ENCODE measurements around the gene USP6NL.

The USP6NL gene

DNA sequence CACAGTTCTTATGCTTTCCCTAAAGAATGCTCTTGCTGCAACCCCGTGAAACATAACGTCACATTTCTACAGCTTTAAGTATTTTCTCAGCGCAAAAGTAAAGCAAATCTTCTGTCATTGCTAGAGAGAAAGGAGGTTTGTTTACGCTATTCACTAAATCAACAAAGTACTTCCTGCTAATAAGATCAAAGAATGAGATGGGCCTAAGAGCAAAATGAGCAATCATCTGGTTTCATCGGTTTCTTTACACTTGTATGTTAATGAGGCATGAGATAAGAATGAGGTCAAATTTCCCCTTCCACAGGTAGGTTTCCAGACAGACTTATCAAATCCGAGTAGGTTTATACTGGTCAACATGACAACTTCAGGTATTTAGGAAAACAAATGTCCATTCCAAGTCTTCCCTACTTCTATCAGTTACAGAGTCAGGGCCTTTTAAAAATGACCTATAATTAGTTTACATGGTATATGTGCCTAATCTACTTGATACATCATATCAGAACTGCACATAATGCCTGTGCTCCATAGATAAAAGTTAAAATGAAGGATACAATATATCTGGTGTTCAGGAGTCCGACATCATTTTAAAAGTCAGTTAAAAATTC is 8.4 kb downstream of the USP6NL start:
- TF ChIP-seq, protein P1, sequence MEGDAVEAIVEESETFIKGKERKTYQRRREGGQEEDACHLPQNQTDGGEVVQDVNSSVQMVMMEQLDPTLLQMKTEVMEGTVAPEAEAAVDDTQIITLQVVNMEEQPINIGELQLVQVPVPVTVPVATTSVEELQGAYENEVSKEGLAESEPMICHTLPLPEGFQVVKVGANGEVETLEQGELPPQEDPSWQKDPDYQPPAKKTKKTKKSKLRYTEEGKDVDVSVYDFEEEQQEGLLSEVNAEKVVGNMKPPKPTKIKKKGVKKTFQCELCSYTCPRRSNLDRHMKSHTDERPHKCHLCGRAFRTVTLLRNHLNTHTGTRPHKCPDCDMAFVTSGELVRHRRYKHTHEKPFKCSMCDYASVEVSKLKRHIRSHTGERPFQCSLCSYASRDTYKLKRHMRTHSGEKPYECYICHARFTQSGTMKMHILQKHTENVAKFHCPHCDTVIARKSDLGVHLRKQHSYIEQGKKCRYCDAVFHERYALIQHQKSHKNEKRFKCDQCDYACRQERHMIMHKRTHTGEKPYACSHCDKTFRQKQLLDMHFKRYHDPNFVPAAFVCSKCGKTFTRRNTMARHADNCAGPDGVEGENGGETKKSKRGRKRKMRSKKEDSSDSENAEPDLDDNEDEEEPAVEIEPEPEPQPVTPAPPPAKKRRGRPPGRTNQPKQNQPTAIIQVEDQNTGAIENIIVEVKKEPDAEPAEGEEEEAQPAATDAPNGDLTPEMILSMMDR (conservative IDR thresholded peaks at IDR 0.05; ENCODE audit: control insufficient read depth, insufficient read depth, low read depth, low read length) = no peak
- DNase-seq (ENCODE audit: low read depth) = no peak
- H3K4me3 ChIP-seq (ENCODE audit: control insufficient read depth, low read depth, low read length) = no peak overlapping the region

DNA sequence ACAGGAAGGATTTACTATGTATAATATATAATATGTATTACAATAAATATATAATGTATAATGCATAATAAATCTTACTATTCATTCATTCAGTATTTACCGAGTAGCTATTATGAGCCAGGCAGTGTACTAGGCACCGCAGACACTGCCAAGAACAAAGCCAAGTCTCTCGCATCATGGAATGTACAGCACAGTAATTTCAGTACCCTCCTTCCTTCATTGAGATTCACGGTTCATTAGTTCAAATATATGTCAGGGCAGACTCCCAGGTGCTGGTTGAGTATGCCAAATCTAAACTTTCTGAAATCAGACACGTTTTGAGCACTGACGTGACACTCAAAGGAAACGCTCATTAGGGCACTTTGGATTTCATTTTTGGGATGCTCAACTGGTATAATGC is 9.1 kb downstream of the USP6NL start:
- H3K4me3 ChIP-seq (ENCODE audit: control insufficient read depth, low read depth, low read length) = no peak overlapping the region
- TF ChIP-seq, protein P1 (conservative IDR thresholded peaks at IDR 0.05; ENCODE audit: control insufficient read depth, insufficient read depth, low read depth, low read length) = no peak
- no peak for DNase-seq (ENCODE audit: low read depth)

DNA sequence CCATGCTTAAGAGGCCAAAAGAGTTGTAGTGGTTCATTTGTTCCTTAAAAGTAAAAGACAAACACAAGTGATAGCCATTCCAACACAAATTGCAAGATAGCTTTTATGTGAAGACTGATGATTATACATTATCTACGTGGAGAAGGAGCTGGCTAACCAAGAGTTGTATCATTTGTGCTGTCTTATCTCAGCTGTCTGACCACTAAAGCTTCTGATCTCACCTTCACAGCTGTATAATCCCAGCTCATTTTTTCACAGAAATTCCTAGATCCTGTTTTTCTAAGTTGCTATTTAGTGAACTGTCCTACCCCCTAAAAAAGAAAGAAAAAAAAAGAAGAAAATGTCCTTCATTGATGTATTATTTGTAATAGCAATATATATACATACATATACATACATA is 9.8 kb downstream of the USP6NL start:
- TF ChIP-seq, protein P1 (conservative IDR thresholded peaks at IDR 0.05; ENCODE audit: control insufficient read depth, insufficient read depth, low read depth, low read length) = no peak
- H3K4me3 ChIP-seq (ENCODE audit: control insufficient read depth, low read depth, low read length) = no peak overlapping the region
- DNase-seq (ENCODE audit: low read depth) = no peak

DNA sequence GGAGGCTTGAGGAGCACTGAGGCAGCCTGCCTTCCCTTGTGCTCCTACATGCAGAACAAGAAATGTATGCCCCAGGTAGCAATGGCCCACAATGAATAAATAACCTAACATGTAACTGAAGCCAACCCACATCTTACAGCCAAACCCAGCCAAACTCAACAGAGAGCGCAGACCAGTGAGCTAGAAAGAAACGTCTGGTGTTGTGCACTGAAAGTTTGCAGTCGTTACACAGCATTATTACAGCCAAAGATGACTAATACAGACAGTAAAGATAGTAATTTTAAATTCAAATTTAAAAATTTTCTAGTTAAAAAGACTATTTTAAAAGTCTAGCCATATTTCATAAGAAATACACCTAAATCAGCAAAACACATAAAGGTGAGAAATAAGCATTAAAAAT is 11.2 kb downstream of the USP6NL start:
- DNase-seq (ENCODE audit: low read depth) = no peak
- no peak overlapping the region for H3K4me3 ChIP-seq (ENCODE audit: control insufficient read depth, low read depth, low read length)
- TF ChIP-seq, protein P1 (conservative IDR thresholded peaks at IDR 0.05; ENCODE audit: control insufficient read depth, insufficient read depth, low read depth, low read length) = no peak

DNA sequence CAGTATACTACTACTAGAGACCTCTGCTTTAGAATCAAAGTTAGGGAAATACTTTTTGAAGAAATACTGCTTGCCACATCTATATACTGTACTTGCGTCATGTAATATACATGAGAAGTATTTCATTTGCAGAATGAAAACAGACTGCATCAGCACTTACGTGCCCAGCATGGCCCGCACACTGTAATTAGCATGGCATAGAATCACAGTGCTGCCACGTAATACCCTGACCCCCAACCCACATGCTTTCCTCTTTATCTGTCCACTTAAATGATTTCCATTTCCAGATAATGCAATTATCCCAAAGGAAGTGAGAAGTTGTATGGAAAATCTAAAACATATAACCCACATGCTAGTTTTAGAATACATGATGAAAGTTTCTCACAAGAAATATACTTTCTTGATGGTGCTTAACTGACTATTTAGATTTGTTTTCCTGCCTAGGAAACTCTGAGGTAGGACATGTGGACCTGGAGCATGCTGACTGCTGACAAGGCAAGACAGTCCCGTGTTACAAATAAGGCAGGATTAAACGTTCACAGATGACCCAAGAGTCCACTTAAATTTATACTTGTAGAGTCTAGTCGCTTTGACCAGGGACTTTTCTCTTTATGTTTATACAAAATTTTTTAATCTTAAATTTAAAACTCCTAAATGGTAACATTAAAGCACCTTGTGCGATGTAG is 12.6 kb downstream of the USP6NL start:
- no peak for DNase-seq (ENCODE audit: low read depth)
- H3K4me3 ChIP-seq (ENCODE audit: control insufficient read depth, low read depth, low read length) = no peak overlapping the region
- TF ChIP-seq, protein P1 (conservative IDR thresholded peaks at IDR 0.05; ENCODE audit: control insufficient read depth, insufficient read depth, low read depth, low read length) = no peak

DNA sequence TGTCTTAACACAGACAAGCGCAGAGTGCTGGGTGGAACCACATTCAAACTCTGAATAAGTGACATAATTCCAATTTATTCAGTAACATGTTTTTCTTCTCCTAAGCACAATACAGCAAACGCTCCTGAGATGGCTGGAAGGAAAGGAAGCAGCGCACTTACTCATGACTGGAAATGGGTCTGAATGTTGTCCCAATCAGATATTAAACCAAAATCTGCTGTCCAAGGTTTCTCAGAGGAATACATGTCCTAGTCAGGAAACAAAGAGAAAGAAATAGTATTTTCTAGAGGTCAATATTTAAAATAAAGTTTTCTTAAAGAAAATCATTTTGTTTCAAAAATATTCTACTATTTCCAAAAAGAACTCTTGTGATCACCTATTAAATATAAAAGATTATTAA is 14.0 kb downstream of the USP6NL start:
- no peak overlapping the region for H3K4me3 ChIP-seq (ENCODE audit: control insufficient read depth, low read depth, low read length)
- TF ChIP-seq, protein P1 (conservative IDR thresholded peaks at IDR 0.05; ENCODE audit: control insufficient read depth, insufficient read depth, low read depth, low read length) = no peak
- no peak for DNase-seq (ENCODE audit: low read depth)

Measured in fibroblast of mammary gland (primary cell).